GM23338 (cell line): Measurements from ENCODE around the gene DOCK1.

ENCODE experiments used
- EZH2 ChIP-seq: fragments of 200-600 bp; sonication (generic); IDR thresholded peaks from one replicate; pipeline ENCODE4 v1.8.0; 2017; ENCODE audit warnings: antibody characterized with exemption, mild to moderate bottlenecking, low read depth; ENCODE audit not compliant: unreplicated experiment
- JUNB ChIP-seq: IDR thresholded peaks from one replicate; pipeline ENCODE4 v1.6.1; 2016; ENCODE audit warnings: antibody characterized with exemption; ENCODE audit not compliant: unreplicated experiment
- POLR2AphosphoS5 ChIP-seq: IDR thresholded peaks from 2 replicates; pipeline ENCODE4 v1.6.1; 2016; ENCODE audit warnings: antibody characterized with exemption, low read depth
- ZNF331 ChIP-seq: fragments of 250-450 bp; sonication (Bioruptor Pico); IDR thresholded peaks from 2 replicates; pipeline ENCODE4 v1.5.0; 2020; ENCODE audit warnings: low read depth, mild to moderate bottlenecking, moderate library complexity
- TF ChIP-seq, protein P1 (sequence below), 2 experiments: fragments of 200-600 bp in 1 of 2; sonication (generic) in 1 of 2; conservative IDR thresholded peaks; 2 replicates each; pipeline versions ENCODE4 v1.5.1 to v1.6.1; 2016 to 2017; ENCODE audit warnings: antibody characterized with exemption in 2 of 2, low read depth in 2 of 2, mild to moderate bottlenecking in 2 of 2, moderate library complexity in 1 of 2
- TF ChIP-seq, protein P2 (sequence below): IDR thresholded peaks from 2 replicates; pipeline ENCODE4 v1.6.1; 2016; ENCODE audit warnings: antibody characterized with exemption

DNA sequence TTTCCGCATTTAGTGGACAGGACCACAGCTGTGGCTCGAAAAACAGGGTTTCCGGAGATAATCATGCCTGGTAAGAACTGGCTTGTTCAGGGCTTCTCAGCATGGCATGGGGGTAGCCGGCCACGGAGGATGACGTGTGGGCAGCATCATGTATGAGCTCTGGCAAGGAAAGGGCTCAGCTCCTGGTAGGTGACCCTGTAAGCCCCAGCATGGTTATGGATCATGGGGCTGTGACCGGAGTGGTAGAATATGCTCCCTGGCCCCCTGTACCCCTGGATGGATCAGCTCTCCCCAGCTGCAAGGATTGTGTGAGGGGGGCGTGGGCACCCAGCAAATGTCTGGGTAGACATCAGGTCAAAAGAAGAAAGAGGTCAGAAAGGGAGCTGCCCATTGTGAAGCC is 113.5 kb downstream of the DOCK1 start:
- TF ChIP-seq, protein P1, sequence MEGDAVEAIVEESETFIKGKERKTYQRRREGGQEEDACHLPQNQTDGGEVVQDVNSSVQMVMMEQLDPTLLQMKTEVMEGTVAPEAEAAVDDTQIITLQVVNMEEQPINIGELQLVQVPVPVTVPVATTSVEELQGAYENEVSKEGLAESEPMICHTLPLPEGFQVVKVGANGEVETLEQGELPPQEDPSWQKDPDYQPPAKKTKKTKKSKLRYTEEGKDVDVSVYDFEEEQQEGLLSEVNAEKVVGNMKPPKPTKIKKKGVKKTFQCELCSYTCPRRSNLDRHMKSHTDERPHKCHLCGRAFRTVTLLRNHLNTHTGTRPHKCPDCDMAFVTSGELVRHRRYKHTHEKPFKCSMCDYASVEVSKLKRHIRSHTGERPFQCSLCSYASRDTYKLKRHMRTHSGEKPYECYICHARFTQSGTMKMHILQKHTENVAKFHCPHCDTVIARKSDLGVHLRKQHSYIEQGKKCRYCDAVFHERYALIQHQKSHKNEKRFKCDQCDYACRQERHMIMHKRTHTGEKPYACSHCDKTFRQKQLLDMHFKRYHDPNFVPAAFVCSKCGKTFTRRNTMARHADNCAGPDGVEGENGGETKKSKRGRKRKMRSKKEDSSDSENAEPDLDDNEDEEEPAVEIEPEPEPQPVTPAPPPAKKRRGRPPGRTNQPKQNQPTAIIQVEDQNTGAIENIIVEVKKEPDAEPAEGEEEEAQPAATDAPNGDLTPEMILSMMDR (conservative IDR thresholded peaks at IDR 0.05; ENCODE audit: low read depth in 2 of 2) = no peak
- TF ChIP-seq, protein P2, sequence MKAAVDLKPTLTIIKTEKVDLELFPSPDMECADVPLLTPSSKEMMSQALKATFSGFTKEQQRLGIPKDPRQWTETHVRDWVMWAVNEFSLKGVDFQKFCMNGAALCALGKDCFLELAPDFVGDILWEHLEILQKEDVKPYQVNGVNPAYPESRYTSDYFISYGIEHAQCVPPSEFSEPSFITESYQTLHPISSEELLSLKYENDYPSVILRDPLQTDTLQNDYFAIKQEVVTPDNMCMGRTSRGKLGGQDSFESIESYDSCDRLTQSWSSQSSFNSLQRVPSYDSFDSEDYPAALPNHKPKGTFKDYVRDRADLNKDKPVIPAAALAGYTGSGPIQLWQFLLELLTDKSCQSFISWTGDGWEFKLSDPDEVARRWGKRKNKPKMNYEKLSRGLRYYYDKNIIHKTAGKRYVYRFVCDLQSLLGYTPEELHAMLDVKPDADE = no peak
- TF ChIP-seq POLR2AphosphoS5 (no peak), EZH2 (no peak), ZNF331 (CRISPR knock-in tag) (no peak), JUNB (no peak)
